HG03039 (cell line): ENCODE measurements around the gene SDHAF2.
"Not testable (repeated sequence)": the region's sequence is repeated elsewhere in the genome, so short reads cannot be mapped to it uniquely, and the experiment has no call there.

Experiments used
- ATAC-seq: cut with Tn5 transposase; IDR thresholded peaks from one replicate; pipeline ENCODE4 v1.9.1; 2021; ENCODE audit warnings: mild to moderate bottlenecking, moderate library complexity; ENCODE audit not compliant: unreplicated experiment

SDHAF2 gene

DNA sequence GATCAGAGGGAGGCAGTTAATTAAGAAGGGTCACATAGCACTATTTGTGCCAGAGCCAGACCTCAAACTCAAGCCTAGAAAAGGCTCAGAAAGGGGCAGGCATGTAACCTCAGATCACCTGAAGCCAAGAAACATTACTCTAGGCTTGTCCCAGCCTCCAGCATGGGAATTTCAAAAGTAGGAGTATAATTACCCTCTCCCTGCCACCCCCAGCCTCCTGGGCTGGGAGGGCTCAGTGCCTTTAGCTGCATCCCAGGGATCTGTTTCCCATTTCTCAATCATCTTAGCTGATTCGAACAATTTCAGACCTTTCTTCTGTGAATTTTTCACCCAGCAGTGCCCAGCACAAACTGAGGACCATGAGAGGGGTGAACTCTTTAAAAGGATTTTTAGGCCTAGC, 45.5 kb downstream of the SDHAF2 start:
- ATAC-seq, result no peak

DNA sequence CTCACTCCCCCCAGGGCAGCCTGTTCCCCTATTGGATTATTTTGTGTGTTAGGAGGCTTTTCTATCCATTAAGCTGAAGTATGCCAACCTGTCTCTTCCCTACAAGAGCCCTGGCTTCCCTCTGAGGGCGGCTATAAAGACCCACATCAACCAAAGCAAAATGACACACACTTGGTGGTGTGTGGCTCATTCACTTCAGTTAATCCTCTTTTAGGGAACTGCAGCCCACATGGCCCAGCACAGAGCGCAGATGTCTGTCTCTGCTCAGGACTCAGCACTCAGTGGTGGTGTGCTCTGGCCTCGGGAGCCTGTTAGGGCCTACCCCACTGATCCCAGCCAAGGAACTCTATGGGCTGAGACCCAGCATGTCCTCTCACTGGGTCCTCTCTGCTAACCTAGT, 46.4 kb downstream of the SDHAF2 start:
- no peak for ATAC-seq

DNA sequence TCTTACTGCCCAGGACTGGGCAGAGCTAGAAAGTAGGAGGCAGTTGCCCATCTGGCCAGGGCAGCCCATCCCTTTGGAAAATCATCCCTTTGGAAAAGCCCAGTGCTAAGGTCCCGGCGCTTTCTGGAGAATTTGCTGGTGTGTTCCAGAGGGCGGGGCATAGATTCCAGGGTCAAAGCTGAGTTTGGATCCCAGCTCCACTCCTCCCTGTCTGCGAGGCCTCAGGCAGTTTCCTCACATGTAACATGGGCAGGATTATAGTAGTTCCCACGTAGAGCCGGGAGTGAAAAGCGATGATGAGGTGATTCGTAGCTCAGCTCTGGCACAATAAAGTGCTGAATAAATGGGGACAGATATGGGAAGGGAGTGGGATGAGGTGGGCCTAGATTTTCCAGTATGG, 47.2 kb downstream of the SDHAF2 start:
- no peak for ATAC-seq

DNA sequence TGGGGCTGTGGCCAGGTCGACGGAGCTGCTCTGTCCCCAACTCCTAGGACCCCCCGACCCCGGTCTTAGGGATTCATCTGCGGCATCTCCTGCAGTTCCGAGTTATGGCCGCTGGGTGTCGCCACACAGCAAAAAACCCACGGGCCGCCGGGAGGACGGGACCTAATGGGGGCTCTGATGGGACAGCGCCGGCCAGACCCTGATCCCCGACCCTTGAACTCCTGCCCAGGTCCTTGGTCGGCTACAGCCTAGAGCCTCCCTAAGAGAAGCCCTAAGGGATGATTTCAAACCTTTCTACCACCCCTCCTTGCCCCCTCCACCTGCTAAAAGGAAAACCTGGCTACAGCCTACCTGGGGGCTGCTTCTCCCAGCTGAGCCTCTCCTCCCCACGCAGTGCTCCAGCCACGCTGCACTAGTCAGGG, 47.8 kb downstream of the SDHAF2 start:
- no peak for ATAC-seq

DNA sequence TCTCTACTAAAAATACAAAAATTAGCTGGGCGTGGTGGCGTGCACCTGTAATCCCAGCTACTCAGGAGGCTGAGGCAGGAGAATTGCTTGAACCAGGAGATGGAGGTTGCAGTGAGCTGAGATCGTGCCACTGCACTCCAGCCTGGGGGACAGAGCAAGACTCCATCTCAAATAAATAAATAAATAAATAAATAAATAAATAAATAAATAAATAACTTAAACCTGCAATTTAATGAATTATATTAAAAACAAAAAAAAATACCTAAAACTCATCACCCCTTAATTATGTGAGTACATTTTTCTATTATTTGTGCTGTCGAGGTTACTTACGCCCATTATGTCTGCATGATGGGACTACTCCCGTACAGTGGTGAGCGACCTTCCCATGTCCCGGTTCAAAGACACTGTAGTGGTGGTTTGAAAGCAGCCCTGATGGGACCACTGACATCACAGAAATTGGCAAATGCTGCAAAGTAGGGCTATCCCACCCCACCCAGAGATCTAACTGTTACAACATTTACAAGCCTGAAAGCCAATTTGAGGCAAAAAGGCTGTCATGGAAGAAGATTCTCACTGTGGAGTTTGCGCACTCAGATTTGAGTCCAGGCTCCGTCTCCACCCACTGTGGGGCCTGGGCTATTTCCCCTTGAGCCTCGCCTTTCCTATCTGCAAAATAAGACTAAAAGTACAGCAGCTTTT, 49.6 kb downstream of the SDHAF2 start:
- ATAC-seq, result not testable (repeated sequence)

DNA sequence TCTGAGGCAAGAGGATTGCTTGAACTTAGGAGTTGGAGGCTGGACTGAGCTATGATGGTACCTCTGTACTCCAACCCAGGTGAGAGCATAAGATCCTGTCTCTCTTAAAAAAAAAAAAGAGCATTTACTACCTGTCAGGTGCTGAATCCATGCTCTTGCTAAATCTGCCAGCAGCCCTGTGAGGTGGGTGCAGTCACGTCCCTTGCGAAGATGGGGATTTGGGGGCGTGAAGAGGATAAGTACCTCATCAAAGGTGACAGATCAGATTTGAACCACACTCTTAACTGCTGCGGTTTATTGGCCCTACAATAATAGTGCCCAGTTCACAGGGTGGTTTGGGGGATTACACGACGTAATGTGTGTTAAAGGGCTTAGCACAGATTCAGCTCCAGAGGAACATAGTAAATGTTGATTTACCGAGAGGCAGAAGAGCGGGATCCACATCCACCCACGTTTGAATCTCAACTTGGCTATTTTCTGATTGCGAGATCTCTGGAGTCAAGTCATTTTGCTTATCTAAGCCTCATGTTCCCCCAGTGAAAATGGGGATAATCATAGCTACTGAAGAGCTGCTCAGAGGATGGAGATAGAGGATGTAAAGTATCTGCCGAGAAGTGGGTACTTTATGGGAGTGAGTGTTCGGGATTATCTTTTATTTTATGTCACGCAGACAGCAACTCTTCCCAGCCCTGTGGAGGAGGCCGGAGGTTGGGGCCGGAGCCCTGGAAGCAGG, 50.5 kb downstream of the SDHAF2 start:
- no peak for ATAC-seq

DNA sequence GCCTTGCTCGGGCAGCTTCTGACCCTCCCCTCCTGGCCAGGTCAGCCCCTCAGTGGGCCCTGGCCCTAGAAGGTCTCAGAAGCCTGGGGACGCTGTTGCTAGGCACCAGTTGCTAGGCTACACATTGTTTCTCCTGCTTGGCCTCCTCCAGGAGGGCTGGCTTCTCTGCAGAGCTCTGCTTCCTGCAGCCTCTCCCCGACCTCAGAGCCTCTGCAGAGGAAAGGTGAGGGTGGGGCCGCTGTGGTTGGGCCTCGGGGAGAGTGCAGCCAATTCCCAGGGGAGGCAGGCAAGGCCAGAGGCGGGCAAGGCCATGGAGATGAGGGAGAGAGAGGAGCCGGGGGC, 51.0 kb downstream of the SDHAF2 start:
- ATAC-seq, result no peak

DNA sequence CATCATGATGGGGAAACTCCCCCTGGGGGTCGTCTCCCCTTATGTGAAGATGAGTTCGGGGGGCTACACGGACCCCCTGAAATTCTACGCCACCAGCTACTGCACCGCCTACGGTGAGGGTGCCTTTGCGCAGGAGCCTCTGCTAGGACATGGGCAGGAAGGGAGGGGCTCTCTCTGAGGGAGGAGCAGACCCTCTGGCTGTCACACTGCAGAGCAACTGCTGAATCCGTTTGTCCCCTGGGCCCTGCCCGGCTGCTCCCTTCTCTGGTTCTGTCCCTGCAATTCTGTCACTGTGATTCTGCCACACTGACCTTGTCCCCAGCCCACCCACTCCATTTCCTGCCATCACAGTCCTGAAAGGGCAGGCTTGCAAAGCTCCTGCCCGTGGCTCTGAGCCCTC, 51.9 kb downstream of the SDHAF2 start:
- no peak for ATAC-seq

DNA sequence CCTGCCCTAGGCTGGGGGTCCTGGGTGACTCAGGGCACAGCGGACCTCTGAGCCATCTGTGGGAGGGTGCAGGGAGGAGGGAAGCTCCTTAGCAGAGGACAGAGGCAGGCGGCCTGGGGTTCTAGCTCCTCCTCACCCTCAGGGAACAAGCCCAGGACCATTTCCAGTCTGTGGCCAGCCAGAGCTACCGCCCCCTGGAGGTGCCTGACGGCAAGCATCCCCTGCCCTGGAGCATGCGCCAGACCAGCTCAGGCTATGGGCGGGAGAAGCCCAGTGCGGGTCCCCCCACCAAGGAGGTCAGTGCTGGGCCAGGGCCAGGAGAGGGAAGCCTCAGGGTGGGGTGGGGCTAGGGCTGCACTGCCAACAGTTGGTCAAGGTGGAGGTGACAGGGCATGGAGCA, 52.6 kb downstream of the SDHAF2 start:
- no peak for ATAC-seq

DNA sequence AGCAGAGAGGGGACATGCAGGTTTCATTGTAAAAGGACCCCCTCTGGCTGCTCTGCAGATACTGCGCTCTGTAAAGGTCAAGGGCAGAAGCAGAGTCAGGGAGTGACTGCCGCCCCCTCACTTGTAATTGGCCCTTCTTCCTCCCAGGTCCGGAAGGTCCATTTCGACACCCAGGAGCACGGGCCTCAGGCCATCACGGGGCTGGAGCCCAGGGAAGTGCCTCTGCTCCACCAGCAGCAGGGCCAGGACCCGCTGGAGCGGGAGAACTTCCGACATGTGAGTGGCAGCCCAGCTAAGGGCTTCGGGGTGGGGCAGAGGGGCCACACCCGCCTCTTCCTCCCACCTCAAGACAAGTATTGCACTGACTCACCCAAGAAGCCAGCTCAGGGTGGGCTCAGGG, 54.6 kb downstream of the SDHAF2 start:
- no peak for ATAC-seq

DNA sequence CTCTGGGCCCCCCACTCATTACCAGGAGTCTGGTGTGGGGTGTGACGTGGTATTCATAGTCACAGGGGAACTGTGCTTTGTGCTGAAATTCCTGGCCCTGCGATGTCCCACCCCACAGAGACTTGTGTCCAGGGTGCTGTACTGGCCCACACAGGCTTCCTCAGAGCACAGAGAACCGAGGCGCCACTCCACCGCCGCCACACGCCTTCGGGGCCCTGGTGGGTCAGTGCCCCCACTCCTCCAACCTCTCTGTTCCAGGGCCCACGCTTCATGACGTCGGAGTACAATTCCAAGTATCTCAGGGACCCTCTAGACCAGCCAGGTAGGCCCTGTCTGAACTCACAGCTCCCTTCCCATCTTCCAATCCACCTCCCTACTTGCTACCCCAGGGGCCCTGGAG, 55.2 kb downstream of the SDHAF2 start:
- ATAC-seq, result no peak

DNA sequence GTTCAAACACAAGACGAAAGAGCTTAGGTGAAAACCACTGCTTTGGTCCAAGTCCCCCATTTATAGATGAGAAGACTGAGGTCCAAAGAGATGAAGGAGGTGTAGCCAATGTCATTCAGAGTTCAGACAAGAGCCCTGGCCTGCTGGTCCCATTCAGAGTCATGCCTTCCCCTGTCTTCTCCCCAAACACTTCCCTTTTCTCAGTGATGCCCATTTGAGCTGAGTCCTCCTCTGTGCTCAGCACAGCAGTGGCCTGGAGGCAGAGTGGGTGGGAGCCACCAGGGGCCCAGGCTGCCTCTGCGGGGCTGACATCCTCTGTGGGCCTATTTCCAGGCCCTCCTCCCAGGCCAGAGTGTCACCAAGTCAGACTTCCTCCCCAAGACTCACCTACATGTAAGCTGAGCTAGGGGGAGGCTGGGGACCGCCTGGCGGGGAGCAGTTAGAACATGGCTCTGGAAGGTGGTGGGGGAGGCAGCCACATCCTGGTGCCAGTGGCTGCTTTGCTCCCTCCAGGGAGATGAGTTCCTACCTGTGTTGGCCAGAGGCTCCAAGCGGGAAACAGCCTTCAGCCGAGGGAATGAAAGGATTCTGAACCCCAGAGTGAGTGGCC, 56.2 kb downstream of the SDHAF2 start:
- no peak for ATAC-seq

DNA sequence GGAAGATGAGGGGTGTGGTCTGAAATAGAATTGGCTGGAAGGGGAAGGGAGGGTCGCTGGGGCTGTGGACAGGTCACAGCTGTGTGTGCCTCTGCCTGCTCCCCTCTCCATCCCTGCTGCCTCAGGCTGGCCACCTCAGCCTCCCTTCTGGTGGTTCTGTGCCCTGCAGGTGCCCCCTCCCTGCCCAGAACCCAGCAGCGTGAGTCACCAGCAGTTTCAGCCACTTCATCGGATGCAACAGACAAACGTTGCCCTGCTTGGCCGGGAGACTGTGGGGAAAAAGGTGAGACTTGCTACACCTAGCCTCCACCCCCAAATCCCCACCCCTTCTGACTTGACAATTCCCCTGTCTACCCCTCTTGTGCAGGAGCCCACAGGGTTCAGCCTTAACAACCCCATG, 56.9 kb downstream of the SDHAF2 start:
- ATAC-seq, result no peak

DNA sequence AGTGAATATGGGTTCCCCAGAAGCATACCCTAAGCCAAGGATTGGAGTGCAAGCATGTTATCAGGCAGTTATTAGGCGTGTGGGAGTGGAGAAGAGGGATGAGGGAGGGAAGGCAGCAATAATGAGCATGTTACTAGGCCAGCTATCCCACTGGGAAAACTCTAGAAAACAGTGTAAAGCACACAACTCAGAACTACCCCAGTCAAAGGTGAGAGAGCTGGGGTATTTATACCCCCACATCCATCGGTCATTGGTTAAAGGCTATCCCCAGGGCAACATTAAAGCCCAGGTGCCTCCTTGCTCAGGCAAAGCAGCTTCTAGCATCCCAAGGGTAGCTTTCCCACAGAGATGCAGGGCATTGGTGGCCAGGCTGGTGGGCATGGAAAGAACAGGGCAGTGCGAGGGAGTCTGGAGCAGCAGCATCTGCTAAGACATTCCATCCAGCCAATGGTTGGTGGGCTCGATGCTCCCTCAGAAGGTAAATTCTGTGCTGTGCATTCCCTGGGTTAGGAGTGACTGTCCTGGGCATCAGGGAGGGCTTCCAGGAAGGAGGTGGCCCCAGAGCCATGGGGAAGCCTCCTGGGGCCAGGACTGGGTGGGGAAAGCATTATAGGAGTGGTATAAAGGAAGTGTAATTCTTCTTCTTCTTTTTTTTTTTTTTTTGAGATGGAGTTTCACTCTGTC, 57.6 kb downstream of the SDHAF2 start:
- no peak for ATAC-seq

DNA sequence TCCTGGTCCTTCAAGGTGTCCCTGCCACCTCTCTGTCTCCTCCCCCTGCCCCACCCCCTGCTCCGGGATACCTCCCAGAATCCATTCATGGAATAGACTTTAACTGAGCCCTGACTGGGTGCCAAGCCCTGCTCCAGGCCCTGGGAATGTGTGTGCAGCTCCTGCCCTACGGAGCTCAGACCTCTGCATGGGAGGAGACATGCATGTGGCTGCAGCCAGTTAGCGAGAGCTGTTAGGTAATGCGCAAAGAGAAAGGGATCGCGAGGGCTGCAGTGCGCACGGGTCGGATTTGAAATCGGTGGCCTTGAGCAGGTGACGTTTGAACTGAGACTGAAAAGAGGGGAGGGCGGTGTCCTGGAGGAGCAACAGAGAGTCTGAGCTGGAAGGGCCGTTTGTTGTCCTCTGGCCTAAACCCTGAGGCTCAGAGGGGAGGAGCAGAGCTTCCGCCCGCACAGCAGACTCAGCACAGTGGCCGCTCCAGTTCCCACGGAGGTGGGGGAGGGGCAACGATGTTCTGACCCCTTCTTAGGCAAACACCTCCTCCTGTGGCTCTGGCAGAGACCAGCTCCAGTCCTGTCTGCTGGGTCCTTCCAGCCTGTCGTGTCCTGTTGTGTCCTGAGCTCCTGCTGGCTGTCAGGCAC, 58.8 kb downstream of the SDHAF2 start:
- ATAC-seq, result no peak

DNA sequence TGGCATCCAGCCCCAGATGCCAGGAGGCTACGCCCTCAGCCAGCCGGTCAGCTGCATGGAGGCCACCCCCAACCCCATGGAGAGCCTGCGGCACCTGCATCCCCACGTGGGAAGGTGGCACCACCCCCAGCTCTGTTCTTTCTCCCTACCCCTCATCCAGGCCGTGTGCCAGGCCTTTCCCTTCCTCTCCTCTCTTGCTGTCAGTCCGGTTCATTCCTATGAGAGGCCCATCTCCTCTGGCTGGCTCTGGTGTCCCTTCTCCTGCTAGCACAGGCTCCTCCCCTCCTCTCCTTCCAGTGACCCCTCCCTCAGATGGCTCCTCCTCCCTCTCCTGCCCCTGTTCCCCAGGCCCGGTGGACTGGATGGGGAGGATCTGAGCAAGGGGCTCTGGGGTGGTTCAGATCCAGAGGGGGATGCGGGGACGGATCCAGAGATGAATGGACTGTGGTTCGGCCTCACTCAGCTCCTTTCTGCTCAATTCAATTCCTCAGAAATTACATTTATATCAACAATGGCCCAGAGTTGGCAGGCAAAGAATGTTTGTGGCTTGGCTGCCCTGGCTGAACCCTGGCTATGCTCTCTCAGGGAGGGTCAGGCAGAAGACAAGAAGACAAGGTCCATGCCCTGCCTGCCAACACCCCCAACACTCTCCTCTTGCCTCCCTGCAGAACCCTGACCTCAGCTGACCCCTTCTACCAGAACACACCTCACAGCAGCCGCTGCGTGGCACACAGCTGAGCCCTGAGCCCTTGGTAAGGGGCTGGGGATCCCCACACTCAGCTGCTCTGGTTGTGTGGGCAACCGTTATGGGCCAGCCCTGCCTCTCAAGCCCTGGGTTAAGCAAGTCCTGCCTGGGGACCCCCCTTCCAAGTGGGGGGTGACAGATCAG, 60.2 kb downstream of the SDHAF2 start:
- ATAC-seq, result no peak

DNA sequence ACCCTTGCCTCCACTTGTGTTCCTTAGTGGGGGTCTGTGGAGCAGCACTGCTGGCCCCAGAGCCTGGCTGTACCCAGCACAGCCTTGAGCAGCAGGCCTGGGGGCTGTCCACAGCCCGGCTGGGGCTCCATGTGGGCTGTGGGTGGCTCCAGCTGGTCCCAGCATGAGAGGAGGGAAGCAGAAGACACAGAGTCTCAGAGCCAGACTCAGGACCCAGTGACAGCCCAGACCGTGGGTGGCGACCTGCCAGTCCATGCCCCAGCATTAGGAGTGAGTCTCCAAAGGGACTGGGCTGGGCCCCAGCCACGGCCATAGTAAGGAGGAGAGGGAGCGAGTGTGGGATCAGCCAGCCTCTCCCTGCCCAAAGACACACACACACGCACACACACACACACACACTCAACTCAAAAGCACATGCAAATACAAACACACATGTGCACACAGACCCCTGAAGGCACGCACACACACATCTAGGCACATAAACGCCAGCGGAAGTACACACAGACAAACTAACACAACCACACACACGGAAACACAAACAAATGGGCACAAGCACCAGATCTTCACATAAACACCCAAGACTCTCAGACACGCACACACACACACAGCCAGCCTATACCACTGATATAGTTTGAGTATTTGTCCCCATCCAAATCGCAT, 61.9 kb downstream of the SDHAF2 start:
- ATAC-seq, result no peak

DNA sequence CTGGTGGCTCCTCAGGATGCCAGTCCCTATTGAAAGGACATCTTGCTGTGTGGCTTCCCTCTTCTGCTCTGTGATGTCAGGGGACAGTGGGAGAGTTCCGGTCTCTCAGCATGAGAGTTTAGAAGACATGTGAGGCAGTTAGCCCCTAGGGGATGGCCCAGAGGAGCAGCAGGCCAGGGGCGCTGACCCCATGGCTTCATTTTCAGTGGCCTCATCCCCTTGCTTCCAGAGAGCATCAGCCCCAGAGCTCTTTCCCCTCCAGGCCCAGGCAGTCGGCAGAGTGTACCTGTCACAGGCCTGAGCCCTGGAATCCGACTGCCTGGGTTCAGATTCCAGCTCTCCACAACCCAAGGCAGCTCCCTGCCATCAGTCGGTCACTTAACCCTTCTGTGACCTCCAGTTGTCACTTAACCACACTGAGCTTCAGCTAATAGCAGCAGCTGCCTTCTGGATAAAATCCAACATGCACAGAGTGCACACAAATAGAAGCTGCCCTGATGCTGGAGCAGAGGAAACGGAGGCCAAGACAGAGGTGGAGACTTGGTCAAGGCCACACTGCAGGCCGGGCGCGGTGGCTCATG, 64.5 kb downstream of the SDHAF2 start:
- no peak for ATAC-seq

DNA sequence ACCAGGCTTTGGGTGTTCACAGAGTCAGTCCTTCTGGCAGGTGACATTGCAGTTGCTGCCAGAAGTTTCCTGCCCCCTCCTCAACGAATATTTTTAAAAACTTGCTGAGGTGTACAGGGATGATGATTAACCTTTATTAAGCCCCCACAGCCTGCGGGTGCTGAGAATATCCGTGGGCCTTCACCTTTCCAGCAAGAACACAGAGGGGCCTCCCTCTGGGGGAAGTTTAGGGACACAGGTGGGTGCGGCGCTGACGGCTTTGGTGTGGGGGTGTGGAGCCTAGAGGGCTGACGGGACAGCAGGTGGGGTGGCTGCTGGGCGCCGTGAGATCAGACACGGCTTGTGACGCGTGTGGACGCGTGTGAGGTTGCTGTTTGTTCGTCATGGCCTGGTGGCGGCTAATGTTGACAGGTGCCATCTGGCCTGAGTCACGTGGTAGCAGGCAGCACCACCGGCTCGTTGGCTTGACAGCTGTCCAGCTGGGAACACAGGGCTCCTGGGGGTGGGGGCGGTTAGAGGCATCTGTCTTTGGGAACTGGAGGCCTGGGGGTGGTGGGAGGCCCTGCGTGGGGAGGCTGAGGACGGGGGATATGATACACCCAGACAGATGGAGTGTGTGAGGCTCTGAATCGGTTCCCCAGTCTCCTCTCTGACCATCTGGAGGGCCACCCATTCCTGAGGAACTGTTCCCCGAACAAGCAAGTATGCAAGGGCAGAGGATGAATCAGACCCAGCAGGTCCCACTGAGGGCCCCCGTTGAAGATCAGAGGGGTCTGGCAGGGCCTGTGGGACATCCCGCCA, 66.1 kb downstream of the SDHAF2 start:
- no peak for ATAC-seq
